ENCODE measurements around the gene RSBN1.
"Not testable (repeated sequence)": the region's sequence is repeated elsewhere in the genome, so short reads cannot be mapped to it uniquely, and the experiment has no call there.

The RSBN1 gene

GRCh38 chr1:113732802-113733201, 79.5 kb downstream of the RSBN1 start:
- no peak for DNase-seq

GRCh38 chr1:113721010-113721409, 91.3 kb downstream of the RSBN1 start:
- no peak for DNase-seq

- not testable (repeated sequence) for DNase-seq
Observed at GRCh38 chr1:113718621-113719020, 93.7 kb downstream of the RSBN1 start.

- DNase-seq, result not testable (repeated sequence)
Observed at GRCh38 chr1:113717506-113717905, 94.8 kb downstream of the RSBN1 start.

GRCh38 chr1:113714606-113715269, 97.5 kb downstream of the RSBN1 start:
- DNase-seq, result no peak

All from COR-L47 (cell line).